Fibroblast of the aortic adventitia (primary cell): ENCODE data around the gene DENND1C. TPM values are rescaled to one million over a fixed set of nuclear protein-coding genes. Genes with fewer than 3 reads are reported as not detected.

Experiments used
- DNase-seq: peaks from one replicate; pipeline ENCODE4 v3.0.0-alpha.2; 2010; ENCODE audit warnings: low read depth
- H3K4me3 ChIP-seq: 2 replicates; pipeline ENCODE4 v1.5.1; 2011; ENCODE audit warnings: low read depth, mild to moderate bottlenecking, control low read depth, low read length, moderate library complexity
- total RNA-seq: library from RNA; depleted of rRNA; stranded (reverse); fragments of >200 nt; gene quantifications from 2 replicates; pipeline ENCODE4 v1.2.3, GENCODE V29; 2012; ENCODE audit warnings: low replicate concordance
- TF ChIP-seq, protein P1 (sequence below): IDR thresholded peaks from 2 replicates; pipeline ENCODE4 v1.5.1; 2011; ENCODE audit warnings: mild to moderate bottlenecking, low read length, control low read depth, inconsistent platforms; ENCODE audit not compliant: insufficient read depth

The DENND1C gene
- total RNA-seq, 1 donor = not detected

- H3K4me3 ChIP-seq = peak overlapping the region; percentile 83
- peak; percentile 97 for DNase-seq
- TF ChIP-seq, protein P1, sequence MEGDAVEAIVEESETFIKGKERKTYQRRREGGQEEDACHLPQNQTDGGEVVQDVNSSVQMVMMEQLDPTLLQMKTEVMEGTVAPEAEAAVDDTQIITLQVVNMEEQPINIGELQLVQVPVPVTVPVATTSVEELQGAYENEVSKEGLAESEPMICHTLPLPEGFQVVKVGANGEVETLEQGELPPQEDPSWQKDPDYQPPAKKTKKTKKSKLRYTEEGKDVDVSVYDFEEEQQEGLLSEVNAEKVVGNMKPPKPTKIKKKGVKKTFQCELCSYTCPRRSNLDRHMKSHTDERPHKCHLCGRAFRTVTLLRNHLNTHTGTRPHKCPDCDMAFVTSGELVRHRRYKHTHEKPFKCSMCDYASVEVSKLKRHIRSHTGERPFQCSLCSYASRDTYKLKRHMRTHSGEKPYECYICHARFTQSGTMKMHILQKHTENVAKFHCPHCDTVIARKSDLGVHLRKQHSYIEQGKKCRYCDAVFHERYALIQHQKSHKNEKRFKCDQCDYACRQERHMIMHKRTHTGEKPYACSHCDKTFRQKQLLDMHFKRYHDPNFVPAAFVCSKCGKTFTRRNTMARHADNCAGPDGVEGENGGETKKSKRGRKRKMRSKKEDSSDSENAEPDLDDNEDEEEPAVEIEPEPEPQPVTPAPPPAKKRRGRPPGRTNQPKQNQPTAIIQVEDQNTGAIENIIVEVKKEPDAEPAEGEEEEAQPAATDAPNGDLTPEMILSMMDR = peak; percentile 47
Measured at GRCh38 chr19:6460099-6460884, 21.3 kb downstream of the DENND1C start.

DNA sequence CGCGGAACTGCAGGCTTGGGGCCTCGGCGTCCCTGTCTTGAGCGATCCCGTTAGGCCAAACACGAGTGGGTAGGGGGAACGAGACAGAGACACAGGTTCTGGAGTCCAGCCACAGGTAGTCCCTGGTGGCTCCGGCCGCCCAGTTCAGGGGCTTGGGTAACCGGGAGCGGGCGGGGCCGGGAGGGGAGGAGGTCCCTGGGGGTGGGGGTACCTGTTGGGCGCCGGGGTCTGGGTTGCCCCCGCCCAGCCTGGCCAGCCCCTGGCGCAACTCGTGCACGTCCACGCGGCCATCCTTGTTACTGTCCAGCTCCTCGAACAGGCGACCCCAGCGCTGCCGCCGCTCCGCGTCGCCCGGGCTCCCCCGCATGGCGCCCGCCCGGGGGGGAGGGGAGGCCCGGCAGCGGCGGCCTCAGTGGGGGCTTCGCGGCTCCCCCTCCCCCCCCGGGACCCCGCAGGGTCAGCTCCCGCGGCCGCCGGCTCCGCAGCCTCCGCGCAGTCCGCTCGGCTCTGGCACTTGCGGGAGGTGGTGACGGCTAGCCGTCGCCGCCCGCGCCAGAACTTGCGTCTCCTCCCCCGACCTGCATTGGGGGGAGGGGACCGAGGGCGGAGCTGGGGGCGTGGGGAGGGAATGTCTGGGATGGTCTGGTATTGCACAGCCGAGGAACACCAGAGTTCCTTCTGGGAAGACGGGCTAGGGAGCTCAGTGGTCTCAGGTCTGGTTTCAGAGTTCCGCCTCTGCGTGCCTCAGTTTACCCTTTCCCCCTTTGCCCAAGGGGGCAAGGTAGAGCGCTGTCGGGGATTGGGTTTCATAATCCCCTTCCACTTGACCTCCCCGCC is 22.1 kb downstream of the DENND1C start, which contains the start of gene SLC25A23:
Gene SLC25A23, minus strand, starts transcription at position 531 of the 837 bp plus-strand sequence. Its CDS starts 164 bp downstream, at position 367.
- peak; percentile 69 for DNase-seq
- TF ChIP-seq, protein P1 = no peak
- peak within 1 kb of the TSS; percentile 83 for H3K4me3 ChIP-seq

- TF ChIP-seq, protein P1 = no peak
- no peak for DNase-seq
- peak overlapping the region; percentile 83 for H3K4me3 ChIP-seq
Measured at GRCh38 chr19:6458695-6459261, 22.8 kb downstream of the DENND1C start.

- H3K4me3 ChIP-seq = peak overlapping the region; percentile 5
- no peak for DNase-seq
- TF ChIP-seq, protein P1 = no peak
Measured at GRCh38 chr19:6457958-6458694, 23.5 kb downstream of the DENND1C start.

DNA sequence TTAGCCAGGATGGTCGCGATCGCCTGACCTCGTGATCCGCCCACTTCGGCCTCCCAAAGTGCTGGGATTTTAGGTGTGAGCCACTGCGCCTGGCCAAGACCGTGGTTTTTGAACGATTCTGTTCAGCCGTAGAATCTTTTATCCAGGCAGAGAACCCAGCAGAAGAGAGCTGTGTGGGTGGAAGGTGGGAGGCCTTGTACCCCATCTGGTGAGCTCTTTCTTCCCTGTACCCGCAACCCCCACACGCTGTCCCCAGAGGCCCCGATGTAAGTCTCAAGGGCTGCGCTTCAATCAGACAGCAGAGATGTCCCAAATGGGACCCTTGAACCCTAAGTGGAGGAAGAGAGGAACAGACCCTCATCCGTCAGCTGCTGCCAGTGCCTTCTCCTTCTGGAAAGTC is 25.7 kb downstream of the DENND1C start:
- no peak for DNase-seq
- TF ChIP-seq, protein P1 = no peak
- no peak overlapping the region for H3K4me3 ChIP-seq

DNA sequence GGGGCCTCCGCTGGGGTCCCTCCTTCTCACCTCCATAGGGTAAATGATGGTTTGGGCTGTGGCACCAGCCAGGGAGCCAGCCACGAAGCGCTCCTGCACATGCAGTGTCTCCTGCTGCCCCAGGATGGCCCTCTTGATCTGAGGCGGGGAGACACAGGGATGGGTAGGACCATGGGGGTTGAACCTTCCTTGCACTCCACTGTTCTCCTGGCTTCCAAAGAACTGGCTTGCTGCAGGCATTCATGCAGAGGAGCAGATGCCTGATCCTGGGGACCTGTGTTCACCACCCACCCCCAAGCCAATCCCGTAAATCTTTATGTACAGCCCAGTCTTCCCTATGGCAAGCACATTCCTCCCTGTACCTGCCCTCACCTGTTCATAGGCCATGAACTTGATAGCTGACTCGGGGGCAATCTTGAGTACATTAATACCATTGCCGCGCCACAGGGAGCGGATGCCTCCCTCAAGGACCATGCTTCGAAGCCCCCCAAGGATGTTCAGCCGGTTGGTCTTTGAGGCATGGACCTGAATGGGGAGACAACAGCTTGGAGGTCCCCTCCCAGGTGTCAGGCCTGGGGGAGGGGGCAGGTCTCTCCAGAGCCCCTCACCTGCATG is 27.5 kb downstream of the DENND1C start:
- TF ChIP-seq, protein P1 = no peak
- no peak for DNase-seq
- no peak overlapping the region for H3K4me3 ChIP-seq
